Tibial nerve (tissue), 4 donors: Measurements from ENCODE around the gene AMOT. TPM values are rescaled to one million over a fixed set of nuclear protein-coding genes. Genes with fewer than 3 reads are reported as not detected.

Experiments
- DNase-seq, 2 donors: peaks; one replicate each; pipeline ENCODE4 v3.0.0-alpha.2; 2019; ENCODE audit warnings: low spot score in 2 of 2
- H3K27ac ChIP-seq, 4 donors: fragments of 200-600 bp; sonication (generic) in 3 of 4; one replicate each; pipeline ENCODE4 v1.5.1; 2017 to 2019; ENCODE audit warnings: mild to moderate bottlenecking in 1 of 4
- H3K27me3 ChIP-seq, 2 donors: fragments of 200-600 bp; sonication (generic) in 1 of 2; one replicate each; pipeline versions ENCODE4 v1.5.1 to v1.6.0; 2017 to 2019
- H3K36me3 ChIP-seq, 3 donors: fragments of 200-600 bp; sonication (generic); one replicate each; pipeline ENCODE4 v1.5.1; 2018 to 2019
- H3K4me1 ChIP-seq, 4 donors: fragments of 200-600 bp; sonication (generic) in 3 of 4; one replicate each; pipeline ENCODE4 v1.5.1; 2017 to 2019
- H3K4me3 ChIP-seq, 4 donors: fragments of 200-600 bp; sonication (generic) in 3 of 4; one replicate each; pipeline ENCODE4 v1.5.1; 2017 to 2019; ENCODE audit warnings: mild to moderate bottlenecking in 1 of 4, moderate library complexity in 1 of 4
- H3K9me3 ChIP-seq, 4 donors: fragments of 200-600 bp; sonication (generic) in 3 of 4; one replicate each; pipeline ENCODE4 v1.5.1; 2017 to 2019
- EP300 ChIP-seq, 2 donors: sonication (generic); formaldehyde crosslinking; IDR thresholded peaks; one replicate each; pipeline ENCODE4 v1.6.1; 2017; ENCODE audit warnings: antibody characterized with exemption in 2 of 2, mild to moderate bottlenecking in 1 of 2
- POLR2A ChIP-seq, 2 donors: fragments of 450-650 bp; IDR thresholded peaks; one replicate each; pipeline ENCODE4 v1.6.1; 2017; ENCODE audit warnings: antibody characterized with exemption in 2 of 2, mild to moderate bottlenecking in 2 of 2, moderate library complexity in 2 of 2
- WGBS, 2 donors: methylation state at CpG; one replicate each; pipeline ENCODE4 v1.1.5; 2018; 5-methylcytosine and 5-hydroxymethylcytosine counted together
- total RNA-seq, 4 donors: library from RNA; depleted of rRNA; stranded (reverse); fragments of >200 nt; gene quantifications; one replicate each; pipeline ENCODE4 v1.1.0, GENCODE V29; 2016
- TF ChIP-seq, protein P1 (sequence below), 5 experiments: fragments of 200-600 bp in 3 of 5; fragments of 450-650 bp in 2 of 5; sonication (generic) in 3 of 5; IDR thresholded peaks; one replicate each; pipeline ENCODE4 v1.5.1; 2016 to 2019; ENCODE audit warnings: antibody characterized with exemption in 5 of 5, mild to moderate bottlenecking in 3 of 5, moderate library complexity in 2 of 5

The AMOT gene
- total RNA-seq, 4 donors from 2014 or later = 22.0 to 41.2 (median 23.0) TPM

DNA sequence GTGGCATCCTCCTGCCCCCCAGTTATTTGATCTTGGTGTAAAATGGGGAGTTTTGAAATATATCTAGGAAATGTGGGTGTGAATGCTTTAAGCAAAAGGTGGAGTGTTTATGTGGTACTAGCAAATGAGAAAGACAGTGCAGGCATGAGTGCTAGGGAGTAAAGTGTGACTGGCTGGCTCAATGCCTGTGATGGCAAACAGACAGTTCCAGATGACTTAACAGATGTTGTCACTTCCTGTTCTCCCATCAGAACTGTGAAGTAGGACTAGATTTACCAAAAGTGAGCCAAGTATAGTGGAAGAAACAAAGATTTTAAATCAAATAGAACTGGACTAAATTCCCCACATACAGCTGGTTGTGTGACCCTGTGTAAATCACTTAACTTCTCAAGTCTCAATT lies 8.4 kb upstream of the AMOT start:
- TF ChIP-seq EP300 (IDR thresholded peaks at IDR 0.05) = no peak
- TF ChIP-seq, protein P1, sequence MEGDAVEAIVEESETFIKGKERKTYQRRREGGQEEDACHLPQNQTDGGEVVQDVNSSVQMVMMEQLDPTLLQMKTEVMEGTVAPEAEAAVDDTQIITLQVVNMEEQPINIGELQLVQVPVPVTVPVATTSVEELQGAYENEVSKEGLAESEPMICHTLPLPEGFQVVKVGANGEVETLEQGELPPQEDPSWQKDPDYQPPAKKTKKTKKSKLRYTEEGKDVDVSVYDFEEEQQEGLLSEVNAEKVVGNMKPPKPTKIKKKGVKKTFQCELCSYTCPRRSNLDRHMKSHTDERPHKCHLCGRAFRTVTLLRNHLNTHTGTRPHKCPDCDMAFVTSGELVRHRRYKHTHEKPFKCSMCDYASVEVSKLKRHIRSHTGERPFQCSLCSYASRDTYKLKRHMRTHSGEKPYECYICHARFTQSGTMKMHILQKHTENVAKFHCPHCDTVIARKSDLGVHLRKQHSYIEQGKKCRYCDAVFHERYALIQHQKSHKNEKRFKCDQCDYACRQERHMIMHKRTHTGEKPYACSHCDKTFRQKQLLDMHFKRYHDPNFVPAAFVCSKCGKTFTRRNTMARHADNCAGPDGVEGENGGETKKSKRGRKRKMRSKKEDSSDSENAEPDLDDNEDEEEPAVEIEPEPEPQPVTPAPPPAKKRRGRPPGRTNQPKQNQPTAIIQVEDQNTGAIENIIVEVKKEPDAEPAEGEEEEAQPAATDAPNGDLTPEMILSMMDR (IDR thresholded peaks at IDR 0.05) = no peak
- TF ChIP-seq POLR2A (IDR thresholded peaks at IDR 0.05) = no peak

DNA sequence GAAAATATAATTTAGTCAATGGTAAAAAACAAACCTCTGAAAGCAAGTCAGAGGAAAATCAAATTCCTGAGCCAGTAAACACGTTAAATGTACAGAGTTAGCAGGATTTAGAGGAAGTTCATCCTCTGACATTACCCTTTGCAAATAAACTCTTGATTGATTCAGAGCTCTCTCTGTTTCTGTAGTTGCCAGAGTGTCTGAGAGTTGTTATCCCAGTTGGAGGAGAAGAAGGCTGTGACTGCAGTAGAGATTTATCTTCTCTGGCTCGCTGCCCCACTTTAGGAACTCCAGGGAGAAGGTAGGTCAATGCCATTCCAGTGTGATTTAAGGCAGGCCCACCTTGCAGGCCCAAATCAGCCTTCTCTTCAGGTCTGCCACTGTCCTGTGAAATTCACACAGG lies 6.2 kb upstream of the AMOT start:
- H3K36me3 ChIP-seq = no peaks in the 10 kb centered on the region
- H3K4me1 ChIP-seq = peaks cover 0 to 6% (median 0%) of the 10 kb centered on the region in 4 donors
- WGBS, 2 donors = 16 to 75% methylated on average over 2 of the region's 2 CpGs
- H3K27me3 ChIP-seq = peaks cover 0 to 8% of the 10 kb centered on the region in 2 donors
- H3K9me3 ChIP-seq = no peaks in the 10 kb centered on the region
- no peak for DNase-seq
- no peak overlapping the region for H3K27ac ChIP-seq
- H3K4me3 ChIP-seq = no peak overlapping the region
- TF ChIP-seq EP300 (IDR thresholded peaks at IDR 0.05) = no peak

More for the DNA sequence above, 8.4 kb upstream of the AMOT start:
- Histone ChIP-seq H3K27me3 (peaks cover 0 to 5% of the 10 kb centered on the region in 2 donors), H3K4me3 (no peak overlapping the region), H3K36me3 (no peaks in the 10 kb centered on the region), H3K27ac (no peak overlapping the region), H3K9me3 (no peaks in the 10 kb centered on the region), H3K4me1 (peaks cover 0 to 10% (median 0%) of the 10 kb centered on the region in 4 donors)
- DNase-seq = no peak

DNA sequence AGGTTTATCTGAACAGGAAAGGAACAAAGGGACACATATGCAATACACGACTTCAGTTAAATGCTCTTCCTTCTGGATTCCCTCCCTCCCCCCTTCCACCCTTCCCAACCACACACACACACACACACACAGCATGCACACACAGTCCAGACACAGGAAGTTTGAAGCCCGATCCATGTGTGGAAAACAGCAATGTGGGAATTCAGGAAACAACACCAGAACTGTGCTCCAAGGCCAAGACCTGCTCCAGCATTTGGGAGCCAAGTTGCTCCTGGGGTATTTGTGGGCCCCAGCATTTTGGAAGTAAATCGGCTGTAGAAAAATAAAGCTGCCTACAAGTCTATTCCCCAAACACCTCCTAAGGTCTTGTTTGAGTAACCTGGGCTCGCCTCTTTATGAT lies 5.6 kb upstream of the AMOT start:
- no peak for TF ChIP-seq EP300 (IDR thresholded peaks at IDR 0.05)
- TF ChIP-seq POLR2A (IDR thresholded peaks at IDR 0.05) = no peak
- TF ChIP-seq, protein P1 (IDR thresholded peaks at IDR 0.05) = no peak
- 26 to 38% methylated on average over 4 of the region's 4 CpGs for WGBS, 2 donors
- Histone ChIP-seq H3K4me3 (no peak overlapping the region), H3K27me3 (peaks cover 0 to 7% of the 10 kb centered on the region in 2 donors), H3K36me3 (no peaks in the 10 kb centered on the region), H3K4me1 (peaks cover 0 to under 1% (median 0%) of the 10 kb centered on the region in 4 donors), H3K27ac (no peak overlapping the region), H3K9me3 (no peaks in the 10 kb centered on the region)
- DNase-seq = no peak

DNA sequence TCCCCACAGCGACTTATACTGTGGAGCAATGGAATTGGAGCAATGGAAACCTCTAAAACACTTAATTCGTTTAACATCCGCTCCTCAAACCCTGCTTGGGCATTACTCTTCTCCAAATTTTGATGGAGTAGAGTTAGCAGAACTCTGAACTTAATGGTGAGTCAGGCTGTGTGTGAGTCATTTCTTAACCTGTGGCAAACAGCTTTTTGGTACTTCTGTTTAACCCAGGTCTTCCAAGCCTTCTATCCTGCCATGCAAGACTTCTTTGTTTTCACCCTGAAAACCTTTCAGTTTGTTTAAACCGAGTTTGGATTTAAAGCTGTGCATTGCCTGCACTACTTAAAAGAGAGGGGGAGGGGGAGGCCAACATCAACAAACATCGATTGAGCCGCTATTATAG lies 3.6 kb upstream of the AMOT start:
- H3K4me3 ChIP-seq = no peak overlapping the region
- H3K9me3 ChIP-seq = no peaks in the 10 kb centered on the region
- no peak for TF ChIP-seq EP300 (IDR thresholded peaks at IDR 0.05)
- no peak for TF ChIP-seq POLR2A (IDR thresholded peaks at IDR 0.05)
- TF ChIP-seq, protein P1 (IDR thresholded peaks at IDR 0.05) = no peak
- H3K36me3 ChIP-seq = no peaks in the 10 kb centered on the region
- 60 to 75% methylated on average over 6 of the region's 6 CpGs for WGBS, 2 donors
- no peak for DNase-seq
- peaks cover 0 to 5% (median 0%) of the 10 kb centered on the region in 4 donors for H3K4me1 ChIP-seq
- H3K27me3 ChIP-seq = peaks cover 0 to 14% of the 10 kb centered on the region in 2 donors
- H3K27ac ChIP-seq = no peak overlapping the region

DNA sequence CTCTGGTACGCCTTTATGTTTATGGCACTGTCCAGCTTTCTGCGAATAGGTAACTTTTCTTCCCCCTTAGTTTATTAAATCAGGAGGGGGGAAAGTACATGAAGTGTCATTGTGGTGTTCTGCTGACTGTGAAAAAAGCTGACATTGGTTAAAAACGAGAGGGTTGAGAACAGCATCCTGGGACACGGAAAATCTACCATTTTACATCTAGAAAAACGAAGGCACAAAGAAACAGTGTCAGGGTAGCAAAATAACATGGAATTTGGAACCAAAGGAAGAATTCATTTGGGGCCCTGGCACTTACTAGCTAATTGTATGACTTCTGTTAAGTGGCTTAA lies 1.2 kb upstream of the AMOT start:
- H3K27ac ChIP-seq = peak overlapping the region in 3 of 4 donors; percentile 21 to 87 (median 55)
- 14 to 40% methylated on average over 5 of the region's 5 CpGs for WGBS, 2 donors
- H3K4me3 ChIP-seq = peak overlapping the region in 3 of 4 donors; percentile 45 to 73 (median 60)
- peaks cover 0 to 5% (median 0%) of the 10 kb centered on the region in 4 donors for H3K4me1 ChIP-seq
- no peak for DNase-seq
- peaks cover 0 to 23% of the 10 kb centered on the region in 2 donors for H3K27me3 ChIP-seq
- no peaks in the 10 kb centered on the region for H3K9me3 ChIP-seq
- no peaks in the 10 kb centered on the region for H3K36me3 ChIP-seq
- TF ChIP-seq, protein P1 (IDR thresholded peaks at IDR 0.05) = no peak
- no peak for TF ChIP-seq EP300 (IDR thresholded peaks at IDR 0.05)
- no peak for TF ChIP-seq POLR2A (IDR thresholded peaks at IDR 0.05)
